Stomach (tissue), 19 donors: Measurements from ENCODE around the gene IQCF6. TPM values are rescaled to one million over a fixed set of nuclear protein-coding genes. Genes with fewer than 3 reads are reported as not detected.

Experiments used
- DNase-seq, 2 donors: peaks; one replicate each; pipeline versions ENCODE4 v3.0.0 to v3.0.0-alpha.2; 2013 to 2019
- H3K27ac ChIP-seq, 5 donors: fragments of 200-600 bp in 4 of 5; sonication (generic) in 4 of 5; one replicate each; pipeline ENCODE4 v1.5.1; 2013 to 2019; ENCODE audit warnings: mild to moderate bottlenecking in 1 of 5, moderate library complexity in 1 of 5
- H3K27me3 ChIP-seq, 3 donors: fragments of 200-600 bp; sonication (generic); one replicate each; pipeline ENCODE4 v1.5.1; 2017 to 2019; ENCODE audit warnings: mixed run types in 1 of 3
- H3K36me3 ChIP-seq, 4 donors: fragments of 200-600 bp; sonication (generic); 1 replicate in 3 of 4; 2 replicates in 1 of 4; pipeline ENCODE4 v1.5.1; 2016 to 2019
- H3K4me1 ChIP-seq, 4 donors: fragments of 200-600 bp; sonication (generic); one replicate each; pipeline ENCODE4 v1.5.1; 2016 to 2019
- H3K4me3 ChIP-seq, 4 donors: fragments of 200-600 bp; sonication (generic) in 3 of 4; one replicate each; pipeline ENCODE4 v1.5.1; 2016 to 2019; ENCODE audit warnings: mild to moderate bottlenecking in 1 of 4
- H3K9me3 ChIP-seq, 4 donors: fragments of 200-600 bp; sonication (generic); one replicate each; pipeline ENCODE4 v1.5.1; 2016 to 2019
- EP300 ChIP-seq: sonication (generic); formaldehyde crosslinking; IDR thresholded peaks from one replicate; pipeline ENCODE4 v1.6.1; 2017; ENCODE audit warnings: antibody characterized with exemption
- POLR2A ChIP-seq, 4 donors: fragments of 450-650 bp; IDR thresholded peaks; one replicate each; pipeline ENCODE4 v1.6.1; 2016; ENCODE audit warnings: antibody characterized with exemption in 4 of 4, control low read depth in 2 of 4, mild to moderate bottlenecking in 1 of 4, moderate library complexity in 1 of 4
- POLR2AphosphoS5 ChIP-seq, 3 donors: sonication (generic); formaldehyde crosslinking; IDR thresholded peaks; one replicate each; pipeline ENCODE4 v1.6.1; 2016; ENCODE audit warnings: antibody characterized with exemption in 3 of 3
- WGBS, 5 donors: extraction: QIAGEN DNeasy Blood & Tissue Kit in 3 of 5; methylation state at CpG; one replicate each; pipeline versions ENCODE4 v1.1.5 to v1.1.7; 2013 to 2018; 5-methylcytosine and 5-hydroxymethylcytosine counted together
- intact Hi-C: fragments of 100-400 bp; cut with DNase I; formaldehyde crosslinking; loops from one replicate; pipeline ENCODE4 v1.15.1; 2023; ENCODE audit warnings: low total_unique reads
- long read RNA-seq, 10 donors: transcript quantifications; one replicate each; lab custom pipeline, GENCODE V29; 2026
- polyA plus RNA-seq, 3 donors: library from polyadenylated mRNA; stranded (reverse); fragments of 200-250 nt; gene quantifications; one replicate each; pipeline ENCODE4 v1.2.3, GENCODE V29; 2013
- total RNA-seq, 5 donors: library from RNA; depleted of rRNA; stranded (reverse); fragments of >200 nt; gene quantifications; one replicate each; pipeline versions ENCODE4 v1.1.0 to v1.2.3, GENCODE V29; 2014 to 2016
- TF ChIP-seq, protein P1 (sequence below), 7 experiments: fragments of 450-650 bp in 4 of 7; fragments of 200-600 bp in 3 of 7; sonication (generic) in 3 of 7; IDR thresholded peaks; one replicate each; pipeline ENCODE4 v1.5.1; 2016 to 2019; ENCODE audit warnings: antibody characterized with exemption in 7 of 7, control low read depth in 2 of 7, mild to moderate bottlenecking in 1 of 7
- donor health status: healthy with polysubstance abuse.
- donor health status: Bipolar disorder and iron deficiency.
- donor health status: healthy.

IQCF6 gene
- total RNA-seq (not detected), polyA plus RNA-seq (not detected)
- long read RNA-seq, donor 1 = 0 reads
- long read RNA-seq, donor 2 = 0 reads
- long read RNA-seq, donor 3 = 0 reads
- long read RNA-seq, donor 4 = 0 reads
- long read RNA-seq, donor 5 = 0 reads
- long read RNA-seq, donor 6 = 0 reads
- long read RNA-seq, donor 7 = 0 reads
- long read RNA-seq, donor 8 = 0 reads
- long read RNA-seq, donor 9 = 0 reads
- long read RNA-seq, donor 10 = 0 reads

DNA sequence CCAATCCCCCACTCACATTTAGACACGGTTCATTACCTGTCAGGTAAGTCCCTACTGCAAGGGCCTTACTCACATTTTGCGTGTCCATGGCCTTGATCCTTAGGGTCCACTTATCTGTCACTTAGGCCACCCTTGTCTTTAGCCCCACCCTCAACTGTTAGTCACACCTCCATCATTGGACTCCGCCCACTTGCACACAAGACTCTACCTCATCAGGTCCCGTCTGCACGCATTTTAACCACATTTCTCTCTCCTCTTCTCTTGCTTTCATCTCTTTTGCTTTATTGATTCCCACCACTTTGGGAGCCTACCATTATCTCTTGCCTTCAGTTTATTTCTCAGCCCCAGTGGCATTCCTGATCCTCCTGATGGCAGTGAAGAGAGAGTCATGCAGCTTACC, at the start of gene IQCF6:
Gene IQCF6, minus strand, starts transcription at position 101 of the 400 bp plus-strand sequence. Its CDS starts 13 bp downstream, at position 88.
- WGBS, 5 donors = 93 to 97% (median 96%) methylated on average over 5 of the region's 5 CpGs
- H3K4me3 ChIP-seq = no peak within 1 kb of the TSS
- no peaks in the 10 kb centered on the region for H3K9me3 ChIP-seq
- H3K27ac ChIP-seq = no peak within 1 kb of the TSS
- no peaks in the 10 kb centered on the region for H3K4me1 ChIP-seq
- TF ChIP-seq EP300 = no peak
- no peak for TF ChIP-seq POLR2A (IDR thresholded peaks at IDR 0.05)
- TF ChIP-seq, protein P1, sequence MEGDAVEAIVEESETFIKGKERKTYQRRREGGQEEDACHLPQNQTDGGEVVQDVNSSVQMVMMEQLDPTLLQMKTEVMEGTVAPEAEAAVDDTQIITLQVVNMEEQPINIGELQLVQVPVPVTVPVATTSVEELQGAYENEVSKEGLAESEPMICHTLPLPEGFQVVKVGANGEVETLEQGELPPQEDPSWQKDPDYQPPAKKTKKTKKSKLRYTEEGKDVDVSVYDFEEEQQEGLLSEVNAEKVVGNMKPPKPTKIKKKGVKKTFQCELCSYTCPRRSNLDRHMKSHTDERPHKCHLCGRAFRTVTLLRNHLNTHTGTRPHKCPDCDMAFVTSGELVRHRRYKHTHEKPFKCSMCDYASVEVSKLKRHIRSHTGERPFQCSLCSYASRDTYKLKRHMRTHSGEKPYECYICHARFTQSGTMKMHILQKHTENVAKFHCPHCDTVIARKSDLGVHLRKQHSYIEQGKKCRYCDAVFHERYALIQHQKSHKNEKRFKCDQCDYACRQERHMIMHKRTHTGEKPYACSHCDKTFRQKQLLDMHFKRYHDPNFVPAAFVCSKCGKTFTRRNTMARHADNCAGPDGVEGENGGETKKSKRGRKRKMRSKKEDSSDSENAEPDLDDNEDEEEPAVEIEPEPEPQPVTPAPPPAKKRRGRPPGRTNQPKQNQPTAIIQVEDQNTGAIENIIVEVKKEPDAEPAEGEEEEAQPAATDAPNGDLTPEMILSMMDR (IDR thresholded peaks at IDR 0.05) = no peak
- no peak for TF ChIP-seq POLR2AphosphoS5 (IDR thresholded peaks at IDR 0.05)
- DNase-seq = no peak
- H3K36me3 ChIP-seq = no peaks in the 10 kb centered on the region
- intact Hi-C loops = no loop called here
- peaks cover 0 to 15% (median 0%) of the 10 kb centered on the region in 3 donors for H3K27me3 ChIP-seq

- TF ChIP-seq POLR2AphosphoS5 (IDR thresholded peaks at IDR 0.05) (no peak), POLR2A (IDR thresholded peaks at IDR 0.05) (no peak), EP300 (no peak)
- TF ChIP-seq, protein P1 (IDR thresholded peaks at IDR 0.05) = no peak
- DNase-seq = no peak
- no peak overlapping the region for H3K4me3 ChIP-seq
- 78 to 92% (median 84%) methylated on average over 1 of the region's 1 CpG for WGBS, 5 donors
- no peak overlapping the region for H3K27ac ChIP-seq
- no peaks in the 10 kb centered on the region for H3K27me3 ChIP-seq
- no peaks in the 10 kb centered on the region for H3K4me1 ChIP-seq
- intact Hi-C loops = no loop called here
- peaks cover 0 to 23% (median 14%) of the 10 kb centered on the region in 4 donors for H3K9me3 ChIP-seq
- H3K36me3 ChIP-seq = no peaks in the 10 kb centered on the region
Measured at GRCh38 chr3:51828297-51828696, 49.3 kb upstream of the IQCF6 start.

GRCh38 chr3:51819709-51820406, 40.8 kb upstream of the IQCF6 start:
- H3K27me3 ChIP-seq = peaks cover 0 to 29% (median 0%) of the 10 kb centered on the region in 3 donors

DNA sequence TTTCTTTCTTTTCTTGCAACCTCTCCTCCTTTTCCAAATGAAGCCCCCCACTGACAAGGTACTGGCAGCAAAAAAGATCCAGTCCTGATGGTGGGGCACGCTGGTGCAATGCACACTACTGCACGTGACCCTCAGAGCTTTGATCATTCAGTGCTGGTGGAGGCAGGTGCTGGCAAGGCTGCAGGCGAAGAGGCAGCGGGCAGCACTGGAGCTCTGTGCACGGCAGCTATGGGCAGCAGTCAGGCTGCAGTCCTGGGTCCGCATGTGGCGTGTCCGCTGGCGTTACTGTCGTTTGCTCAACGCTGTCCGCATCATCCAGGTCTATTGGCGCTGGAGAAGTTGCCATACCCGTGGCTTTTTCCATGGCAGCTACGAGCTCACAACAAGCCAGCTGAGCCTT, 40.1 kb upstream of the IQCF6 start:
- intact Hi-C loops = no loop called here
- no peak for TF ChIP-seq POLR2A (IDR thresholded peaks at IDR 0.05)
- no peak for TF ChIP-seq POLR2AphosphoS5 (IDR thresholded peaks at IDR 0.05)
- no peak for TF ChIP-seq EP300
- TF ChIP-seq, protein P1 (IDR thresholded peaks at IDR 0.05) = no peak
- Histone ChIP-seq H3K4me3 (no peak overlapping the region), H3K36me3 (no peaks in the 10 kb centered on the region), H3K4me1 (no peaks in the 10 kb centered on the region), H3K27me3 (peaks cover 0 to 29% (median 0%) of the 10 kb centered on the region in 3 donors), H3K27ac (no peak overlapping the region), H3K9me3 (no peaks in the 10 kb centered on the region)
- no peak for DNase-seq
- WGBS, 5 donors = 79 to 94% (median 91%) methylated on average over 12 to 15 of the region's 15 CpGs

More at GRCh38 chr3:51819709-51820406, 40.8 kb upstream of the IQCF6 start:
- Histone ChIP-seq H3K4me3 (no peak overlapping the region), H3K27ac (no peak overlapping the region), H3K4me1 (no peaks in the 10 kb centered on the region), H3K9me3 (no peaks in the 10 kb centered on the region), H3K36me3 (no peaks in the 10 kb centered on the region)
- no peak for DNase-seq
- no peak for TF ChIP-seq EP300
- TF ChIP-seq POLR2AphosphoS5 (IDR thresholded peaks at IDR 0.05) = no peak
- TF ChIP-seq, protein P1 (IDR thresholded peaks at IDR 0.05) = no peak
- TF ChIP-seq POLR2A (IDR thresholded peaks at IDR 0.05) = no peak
- intact Hi-C loops = no loop called here
- WGBS, 5 donors = 47 to 60% (median 52%) methylated on average over 11 to 12 of the region's 12 CpGs
